SU-DHL-6 (cell line): ENCODE measurements around the gene EIF1.

Experiments used
- H2AFZ ChIP-seq: fragments of 200-600 bp; sonication (generic); 2 replicates; pipeline ENCODE4 v1.6.1; 2014; ENCODE audit warnings: low read depth, mild to moderate bottlenecking, moderate library complexity, mixed read lengths, antibody characterized with exemption, low read length; ENCODE audit not compliant: severe bottlenecking
- H3F3A ChIP-seq: fragments of 200-600 bp; shearing (Covaris generic); 2 replicates; pipeline ENCODE4 v1.6.0; 2016; ENCODE audit warnings: antibody characterized with exemption, mild to moderate bottlenecking; ENCODE audit not compliant: insufficient read depth
- H3K27ac ChIP-seq: fragments of 200-600 bp; sonication (generic); 2 replicates; pipeline ENCODE4 v1.5.1; 2016; ENCODE audit warnings: low read depth, mild to moderate bottlenecking, low read length, moderate library complexity, mixed read lengths
- H3K27me3 ChIP-seq: fragments of 200-600 bp; sonication (generic), shearing (Covaris generic); 2 replicates; pipeline ENCODE4 v1.6.0; 2014; ENCODE audit warnings: mild to moderate bottlenecking, low read length
- H3K36me3 ChIP-seq: fragments of 200-600 bp; sonication (generic); 2 replicates; pipeline ENCODE4 v1.6.1; 2014; ENCODE audit warnings: mild to moderate bottlenecking, low read length, mixed read lengths
- H3K4me2 ChIP-seq: fragments of 300-600, 200-600 bp; shearing (Covaris generic), sonication (generic); 2 replicates; pipeline ENCODE4 v1.6.0; 2014; ENCODE audit warnings: low read length, low read depth, mild to moderate bottlenecking; ENCODE audit not compliant: poor library complexity, severe bottlenecking
- H3K4me3 ChIP-seq: fragments of 200-600 bp; sonication (generic); 2 replicates; pipeline ENCODE4 v1.5.1; 2014; ENCODE audit warnings: antibody characterized with exemption, low read length, mild to moderate bottlenecking, mixed read lengths; ENCODE audit not compliant: insufficient read depth, poor library complexity, severe bottlenecking
- H3K79me2 ChIP-seq: fragments of 200-600 bp; sonication (generic); 2 replicates; pipeline ENCODE4 v1.6.1; 2014; ENCODE audit warnings: mild to moderate bottlenecking, low read length, moderate library complexity; ENCODE audit not compliant: insufficient read depth
- H3K9ac ChIP-seq: fragments of 200-600 bp; sonication (generic); 2 replicates; pipeline ENCODE4 v1.7.0; 2014; ENCODE audit warnings: mild to moderate bottlenecking, low read length
- H3K9me2 ChIP-seq: fragments of 200-600 bp; sonication (generic); replicated peaks from 2 replicates; pipeline ENCODE4 v1.6.1; 2014; ENCODE audit warnings: low read length; ENCODE audit not compliant: insufficient read depth
- H3K9me3 ChIP-seq: fragments of 200-600 bp; sonication (generic); 2 replicates; pipeline ENCODE4 v1.6.1; 2014; ENCODE audit warnings: low read length, mixed read lengths; ENCODE audit not compliant: insufficient read depth
- H4K20me1 ChIP-seq: fragments of 200-600 bp; sonication (generic); 2 replicates; pipeline ENCODE4 v1.6.1; 2014; ENCODE audit warnings: low read depth, mild to moderate bottlenecking, antibody characterized with exemption, low read length, moderate library complexity, mixed read lengths
- CTCF ChIP-seq: fragments of 200-600 bp; sonication (generic); IDR thresholded peaks from one replicate; pipeline ENCODE4 v1.5.1; 2017; ENCODE audit warnings: antibody characterized with exemption, mild to moderate bottlenecking, low read length, moderate library complexity; ENCODE audit not compliant: insufficient read depth, poor library complexity, severe bottlenecking
- EZH2phosphoT487 ChIP-seq: fragments of 200-600 bp; sonication (generic), shearing (Covaris generic); conservative IDR thresholded peaks from 2 replicates; pipeline ENCODE4 v1.6.1; 2018; ENCODE audit warnings: mild to moderate bottlenecking, antibody characterized with exemption, low read length, moderate library complexity, mixed read lengths

Gene EIF1

GRCh38 chr17:41691031-41691777 lies 2.5 kb downstream of the EIF1 start:
- peaks cover 61% of the 10 kb centered on the region for H3F3A ChIP-seq
- H3K27ac ChIP-seq = no peak overlapping the region
- H3K9ac ChIP-seq = no peak overlapping the region

GRCh38 chr17:41692722-41693521 lies 4.2 kb downstream of the EIF1 start:
- no peak overlapping the region for H3K9ac ChIP-seq
- no peaks in the 10 kb centered on the region for H3K9me3 ChIP-seq
- no peak overlapping the region for H2AFZ ChIP-seq
- peaks cover 17% of the 10 kb centered on the region for H3K79me2 ChIP-seq
- H3K27ac ChIP-seq = no peak overlapping the region
- TF ChIP-seq CTCF (no peak), EZH2phosphoT487 (no peak)
- H3K9me2 ChIP-seq = no peaks in the 10 kb centered on the region
- no peak overlapping the region for H3K4me2 ChIP-seq
- no peak overlapping the region for H3K4me3 ChIP-seq
- peaks cover 59% of the 10 kb centered on the region for H3F3A ChIP-seq
- peaks cover 20% of the 10 kb centered on the region for H4K20me1 ChIP-seq
- H3K27me3 ChIP-seq = no peaks in the 10 kb centered on the region
- peaks cover 33% of the 10 kb centered on the region for H3K36me3 ChIP-seq

More at GRCh38 chr17:41691031-41691777, 2.5 kb downstream of the EIF1 start:
- Histone ChIP-seq H3K9me3 (no peaks in the 10 kb centered on the region), H3K4me2 (no peak overlapping the region), H4K20me1 (peaks cover 20% of the 10 kb centered on the region), H3K4me3 (no peak overlapping the region), H3K9me2 (no peaks in the 10 kb centered on the region), H3K27me3 (no peaks in the 10 kb centered on the region), H2AFZ (no peak overlapping the region), H3K79me2 (peaks cover 17% of the 10 kb centered on the region), H3K36me3 (peaks cover 33% of the 10 kb centered on the region)
- TF ChIP-seq EZH2phosphoT487 (no peak), CTCF (no peak)

- Histone ChIP-seq H3K4me2 (no peak overlapping the region), H3F3A (peaks cover 48% of the 10 kb centered on the region)
Observed at GRCh38 chr17:41695134-41695661, 6.5 kb downstream of the EIF1 start.

More at GRCh38 chr17:41695134-41695661, 6.5 kb downstream of the EIF1 start:
- Histone ChIP-seq H3K27ac (no peak overlapping the region), H3K36me3 (peaks cover 25% of the 10 kb centered on the region), H3K4me3 (no peak overlapping the region), H3K79me2 (peaks cover 8% of the 10 kb centered on the region), H2AFZ (no peak overlapping the region), H3K9me3 (no peaks in the 10 kb centered on the region), H3K9ac (no peak overlapping the region), H3K27me3 (no peaks in the 10 kb centered on the region), H3K9me2 (no peaks in the 10 kb centered on the region), H4K20me1 (peaks cover 12% of the 10 kb centered on the region; the same call in 1 of the 2 replicates)
- TF ChIP-seq CTCF = no peak
- no peak for TF ChIP-seq EZH2phosphoT487
